OCI-M2 (cell line): ENCODE results near the gene MEP1B.

Source experiments
- DNase-seq: peaks from one replicate; lab custom pipeline; 2025; ENCODE audit not compliant: unreplicated experiment; lab: John Stamatoyannopoulos, UW

The MEP1B gene

DNA sequence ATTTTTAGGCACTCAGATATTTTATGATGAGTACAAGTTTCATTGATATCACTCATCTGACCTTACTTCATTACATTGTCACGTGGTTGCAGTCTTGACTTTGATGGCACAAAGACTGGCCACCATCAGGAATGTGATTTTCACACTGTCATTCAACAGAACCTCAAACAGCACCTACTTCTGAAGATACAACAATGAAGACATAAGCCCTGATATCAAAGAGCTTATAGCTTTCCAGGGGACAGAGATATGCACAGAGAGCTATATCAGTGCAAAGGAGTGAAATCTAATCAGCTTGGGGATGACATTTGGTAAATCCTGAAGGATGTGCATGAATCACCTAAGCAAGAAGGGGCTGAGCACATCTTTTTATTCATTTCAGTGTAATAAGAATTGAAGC lies 72.3 kb downstream of the MEP1B start:
- no peak for DNase-seq

DNA sequence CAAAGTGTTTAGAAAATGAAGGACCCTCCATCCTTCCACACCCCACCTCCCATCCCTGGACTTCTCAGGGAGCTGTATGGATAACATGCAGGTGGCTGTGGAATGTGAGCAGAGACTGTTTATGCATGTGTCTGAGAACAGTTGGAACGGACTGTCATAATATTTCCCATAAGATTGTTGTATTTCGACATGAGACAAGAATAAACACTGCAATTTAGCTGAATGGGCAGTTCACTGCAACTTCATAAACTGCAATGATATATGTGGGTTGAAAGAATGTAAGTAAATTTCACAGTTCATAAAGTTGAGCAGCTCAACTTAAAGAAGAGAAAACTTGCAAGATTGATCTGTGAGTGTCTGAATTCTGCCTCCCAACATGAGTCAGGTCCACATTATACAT lies 74.6 kb downstream of the MEP1B start:
- DNase-seq = no peak

- no peak for DNase-seq
Measured at GRCh38 chr18:32267463-32267862, 77.6 kb downstream of the MEP1B start.
